Upper lobe of left lung (tissue), 6 donors: Measurements from ENCODE around the gene PDE7B. TPM values are rescaled to one million over a fixed set of nuclear protein-coding genes. Genes with fewer than 3 reads are reported as not detected.

Source experiments
- ATAC-seq, 2 donors: fragments of 200-7000 bp; cut with Tn5 transposase; one replicate each; pipeline ENCODE4 v1.9.1; 2022; ENCODE audit warnings: mild to moderate bottlenecking in 2 of 2, moderate library complexity in 2 of 2; ENCODE audit not compliant: low FRiP score in 2 of 2
- DNase-seq, 2 donors: peaks; one replicate each; pipeline ENCODE4 v3.0.0-alpha.2; 2019 to 2020
- H3K27ac ChIP-seq, 4 donors: fragments of 200-600 bp; sonication (generic); one replicate each; pipeline ENCODE4 v1.5.1; 2016 to 2019
- H3K27me3 ChIP-seq, 4 donors: fragments of 200-600 bp; sonication (generic); one replicate each; pipeline ENCODE4 v1.5.1; 2017 to 2019
- H3K36me3 ChIP-seq, 4 donors: fragments of 200-600 bp; sonication (generic); one replicate each; pipeline ENCODE4 v1.5.1; 2016 to 2019
- H3K4me1 ChIP-seq, 4 donors: fragments of 200-600 bp; sonication (generic); one replicate each; pipeline ENCODE4 v1.5.1; 2018 to 2019
- H3K4me3 ChIP-seq, 4 donors: fragments of 200-600 bp; sonication (generic); one replicate each; pipeline ENCODE4 v1.5.1; 2017 to 2019; ENCODE audit warnings: mild to moderate bottlenecking in 2 of 4, moderate library complexity in 1 of 4
- H3K9me3 ChIP-seq, 4 donors: fragments of 200-600 bp; sonication (generic); one replicate each; pipeline ENCODE4 v1.5.1; 2018 to 2019
- CTCF ChIP-seq, 6 experiments: fragments of 450-650 bp in 4 of 6; fragments of 200-600 bp in 2 of 6; sonication (generic) in 2 of 6; IDR thresholded peaks; one replicate each; pipeline ENCODE4 v1.5.1; 2016 to 2019; ENCODE audit warnings: antibody characterized with exemption in 6 of 6
- EP300 ChIP-seq, 4 donors: sonication (generic); formaldehyde crosslinking; IDR thresholded peaks; one replicate each; pipeline ENCODE4 v1.5.1; 2017; ENCODE audit warnings: antibody characterized with exemption in 4 of 4, control low read depth in 2 of 4
- POLR2A ChIP-seq, 4 donors: fragments of 450-650 bp; IDR thresholded peaks; one replicate each; pipeline ENCODE4 v1.5.1; 2016 to 2017; ENCODE audit warnings: antibody characterized with exemption in 4 of 4, mild to moderate bottlenecking in 2 of 4
- POLR2AphosphoS5 ChIP-seq, 2 donors: sonication (generic); formaldehyde crosslinking; IDR thresholded peaks; one replicate each; pipeline ENCODE4 v1.5.1; 2017; ENCODE audit warnings: antibody characterized with exemption in 2 of 2
- WGBS, 2 donors: methylation state at CpG; one replicate each; pipeline ENCODE4 v1.1.5; 2017 to 2018; 5-methylcytosine and 5-hydroxymethylcytosine counted together
- total RNA-seq, 6 donors: library from RNA; depleted of rRNA in 4 of 6; stranded (reverse); fragments of >200 nt in 4 of 6; gene quantifications; one replicate each; pipeline versions ENCODE4 v1.1.0 to v1.2.1, GENCODE V29; 2016 to 2021
- donor health status: DM: no; HTN: no; CAD: no; lungs with moderate emphysema.
- donor health status: DM: no; HTN: yes; CAD: no; lungs with severe emphysema.

Gene PDE7B
- total RNA-seq, 6 donors from 2014 or later = 1.0 to 4.4 (median 2.6) TPM

DNA sequence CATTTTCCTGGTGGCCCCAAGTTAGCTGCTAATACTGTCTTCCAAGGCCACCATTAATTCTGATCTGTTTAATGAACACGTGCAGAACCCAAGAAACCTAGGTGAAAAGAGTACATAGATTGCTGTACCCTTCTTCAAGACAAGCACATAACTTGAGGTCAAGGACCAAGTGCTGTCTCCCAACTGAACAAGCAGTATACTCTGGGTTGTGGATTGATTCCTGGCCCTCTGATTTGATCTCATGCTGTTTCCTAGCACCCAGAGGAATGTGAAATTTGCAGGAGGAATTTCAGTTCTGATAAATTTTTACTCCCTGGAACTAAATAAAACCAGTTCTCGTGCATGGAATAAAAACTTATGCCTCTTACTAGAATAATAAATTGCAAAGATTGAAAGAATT, 323.0 kb downstream of the PDE7B start:
- Histone ChIP-seq H3K27ac (peak overlapping the region in 3 of 4 donors; percentile 2 to 54 (median 42)), H3K36me3 (no peaks in the 10 kb centered on the region), H3K27me3 (no peaks in the 10 kb centered on the region), H3K9me3 (no peaks in the 10 kb centered on the region), H3K4me3 (no peak overlapping the region), H3K4me1 (no peaks in the 10 kb centered on the region)
- no peak for TF ChIP-seq POLR2A (IDR thresholded peaks at IDR 0.05)
- no peak for TF ChIP-seq CTCF (IDR thresholded peaks at IDR 0.05)
- TF ChIP-seq EP300 (IDR thresholded peaks at IDR 0.05) = no peak
- ATAC-seq = no peak
- no peak for DNase-seq
- WGBS, 2 donors = 70 to 71% methylated on average over 2 of the region's 2 CpGs

GRCh38 chr6:136175873-136176272, 324.4 kb downstream of the PDE7B start:
- whole genome bisulfite sequencing, 2 donors = 93 to 98% methylated on average over 1 of the region's 1 CpG
- no peak for DNase-seq
- H3K27ac ChIP-seq = no peak overlapping the region
- TF ChIP-seq CTCF (IDR thresholded peaks at IDR 0.05) (no peak), POLR2A (IDR thresholded peaks at IDR 0.05) (no peak), EP300 (IDR thresholded peaks at IDR 0.05) (no peak), POLR2AphosphoS5 (IDR thresholded peaks at IDR 0.05) (no peak)
- no peak overlapping the region for H3K4me3 ChIP-seq
- no peak for ATAC-seq
- no peaks in the 10 kb centered on the region for H3K36me3 ChIP-seq
- H3K9me3 ChIP-seq = no peaks in the 10 kb centered on the region
- H3K4me1 ChIP-seq = peaks cover 0 to under 1% (median 0%) of the 10 kb centered on the region in 4 donors
- no peaks in the 10 kb centered on the region for H3K27me3 ChIP-seq

DNA sequence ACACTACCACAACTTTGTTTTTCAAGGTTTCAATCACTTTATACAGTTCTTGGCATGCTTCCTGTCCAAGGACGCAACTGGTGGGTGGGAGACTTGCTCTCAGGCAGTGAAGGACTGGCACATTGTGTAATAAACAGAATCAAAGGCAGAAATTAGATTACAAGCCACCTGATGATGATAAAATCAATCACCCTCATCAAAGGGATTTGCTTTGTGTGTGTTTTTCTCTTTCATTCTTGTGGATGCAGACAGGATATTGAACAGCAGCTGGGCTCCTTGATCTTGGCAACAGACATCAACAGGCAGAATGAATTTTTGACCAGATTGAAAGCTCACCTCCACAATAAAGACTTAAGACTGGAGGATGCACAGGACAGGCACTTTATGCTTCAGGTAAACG, 327.2 kb downstream of the PDE7B start:
- WGBS, 2 donors = 71 to 74% methylated on average over 2 of the region's 2 CpGs
- Histone ChIP-seq H3K36me3 (no peaks in the 10 kb centered on the region), H3K27me3 (no peaks in the 10 kb centered on the region), H3K4me3 (no peak overlapping the region), H3K4me1 (peaks cover 0 to 10% (median 0%) of the 10 kb centered on the region in 4 donors), H3K27ac (no peak overlapping the region), H3K9me3 (no peaks in the 10 kb centered on the region)
- TF ChIP-seq EP300 (IDR thresholded peaks at IDR 0.05) (no peak), POLR2A (IDR thresholded peaks at IDR 0.05) (no peak), POLR2AphosphoS5 (IDR thresholded peaks at IDR 0.05) (no peak), CTCF (IDR thresholded peaks at IDR 0.05) (no peak)
- ATAC-seq (no peak), DNase-seq (no peak)

DNA sequence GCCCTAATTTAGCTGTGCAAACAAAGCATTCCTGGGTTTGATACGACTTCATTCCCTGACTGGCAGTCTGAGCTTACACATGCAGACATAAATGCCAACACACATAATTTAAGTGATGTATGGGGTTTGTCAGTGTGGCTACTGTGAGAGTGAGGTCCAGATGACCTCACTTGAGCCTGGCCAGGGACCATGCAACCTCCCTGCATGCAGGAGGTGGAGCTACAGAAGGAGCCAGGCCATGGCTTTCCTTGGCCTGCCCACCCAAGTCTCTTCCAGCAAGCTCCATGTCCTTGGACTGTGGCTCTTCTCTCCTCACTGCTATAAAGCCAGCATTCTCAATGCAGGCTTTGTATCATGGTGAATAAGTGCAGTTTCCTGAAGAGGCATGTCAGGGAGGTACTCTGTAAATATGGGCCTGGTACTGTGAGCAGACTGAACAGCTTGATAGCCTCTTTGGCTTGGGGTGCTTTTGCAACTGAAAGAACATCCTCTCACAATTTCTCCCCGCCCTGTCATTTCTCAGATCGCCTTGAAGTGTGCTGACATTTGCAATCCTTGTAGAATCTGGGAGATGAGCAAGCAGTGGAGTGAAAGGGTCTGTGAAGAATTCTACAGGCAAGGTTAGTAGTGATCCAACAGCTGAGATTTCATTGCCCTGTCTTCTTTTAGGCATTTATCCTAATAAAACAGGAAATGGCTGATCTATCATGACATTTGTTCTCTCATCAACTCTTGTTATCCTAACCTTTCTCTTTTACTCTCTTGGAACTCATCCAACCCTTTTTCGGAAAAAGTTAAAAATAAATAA, 329.4 kb downstream of the PDE7B start:
- H3K9me3 ChIP-seq = no peaks in the 10 kb centered on the region
- H3K4me3 ChIP-seq = no peak overlapping the region
- no peaks in the 10 kb centered on the region for H3K36me3 ChIP-seq
- 65 to 66% methylated on average over 4 of the region's 4 CpGs for WGBS, 2 donors
- H3K27ac ChIP-seq = no peak overlapping the region
- ATAC-seq = no peak
- no peak for TF ChIP-seq EP300 (IDR thresholded peaks at IDR 0.05)
- DNase-seq = no peak
- H3K4me1 ChIP-seq = peaks cover 0 to 10% (median 0%) of the 10 kb centered on the region in 4 donors
- H3K27me3 ChIP-seq = no peaks in the 10 kb centered on the region

DNA sequence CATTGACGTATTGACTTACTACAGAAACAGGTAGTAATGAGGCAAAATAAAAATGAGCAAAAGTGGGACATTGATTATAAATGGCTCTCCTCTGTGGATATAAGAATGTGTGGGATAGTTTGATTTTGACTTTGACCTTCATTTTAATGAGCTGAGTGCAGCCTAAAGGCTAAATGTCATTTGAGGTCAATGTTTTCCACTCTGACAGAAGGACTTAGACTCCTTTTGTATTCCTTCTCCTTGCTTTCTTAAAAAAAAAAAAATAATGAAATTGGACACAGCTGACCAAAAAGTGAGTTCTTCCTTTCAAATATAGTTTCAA, 330.0 kb downstream of the PDE7B start:
- H3K4me3 ChIP-seq = no peak overlapping the region
- ATAC-seq (no peak), DNase-seq (no peak)
- H3K27ac ChIP-seq = no peak overlapping the region
- H3K27me3 ChIP-seq = no peaks in the 10 kb centered on the region
- TF ChIP-seq POLR2AphosphoS5 (IDR thresholded peaks at IDR 0.05) (no peak), POLR2A (IDR thresholded peaks at IDR 0.05) (no peak), CTCF (IDR thresholded peaks at IDR 0.05) (no peak), EP300 (IDR thresholded peaks at IDR 0.05) (no peak)
- no peaks in the 10 kb centered on the region for H3K36me3 ChIP-seq
- H3K9me3 ChIP-seq = no peaks in the 10 kb centered on the region
- H3K4me1 ChIP-seq = peaks cover 0 to 10% (median 0%) of the 10 kb centered on the region in 4 donors
- WGBS, 2 donors = 67 to 73% methylated on average over 1 of the region's 1 CpG
